Astrocyte (in vitro differentiated cells and primary cell): ENCODE data around the gene ENPEP.

Source experiments
- EZH2 ChIP-seq: IDR thresholded peaks from 2 replicates; pipeline ENCODE4 v1.6.1; 2012; ENCODE audit warnings: mild to moderate bottlenecking, low read length, inconsistent platforms; ENCODE audit not compliant: insufficient read depth
- TF ChIP-seq, protein P1 (sequence below): IDR thresholded peaks from 2 replicates; pipeline ENCODE4 v1.5.1; 2011; ENCODE audit warnings: low read depth, mild to moderate bottlenecking, inconsistent platforms, low read length, moderate library complexity; ENCODE audit not compliant: insufficient read depth

DNA sequence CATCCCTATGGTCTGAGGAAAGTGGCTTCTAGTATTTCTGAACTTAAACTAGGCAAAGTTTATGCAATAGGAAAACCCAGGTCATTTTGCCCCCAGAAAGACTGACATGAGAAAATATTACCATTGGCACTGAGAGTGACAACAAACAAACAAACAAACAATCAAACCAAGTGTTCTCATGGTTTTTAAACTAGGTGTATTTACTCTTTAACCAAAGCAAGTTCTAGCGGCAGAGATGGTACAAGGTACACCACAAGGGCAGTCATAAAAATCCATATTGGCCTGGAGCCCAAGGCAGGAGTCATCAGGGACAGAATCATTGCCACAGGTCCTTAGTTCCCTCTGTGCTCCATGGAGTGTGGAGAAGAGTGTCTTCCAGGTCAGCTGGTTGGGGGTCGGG lies 26.0 kb upstream of the ENPEP start:
- TF ChIP-seq, protein P1, sequence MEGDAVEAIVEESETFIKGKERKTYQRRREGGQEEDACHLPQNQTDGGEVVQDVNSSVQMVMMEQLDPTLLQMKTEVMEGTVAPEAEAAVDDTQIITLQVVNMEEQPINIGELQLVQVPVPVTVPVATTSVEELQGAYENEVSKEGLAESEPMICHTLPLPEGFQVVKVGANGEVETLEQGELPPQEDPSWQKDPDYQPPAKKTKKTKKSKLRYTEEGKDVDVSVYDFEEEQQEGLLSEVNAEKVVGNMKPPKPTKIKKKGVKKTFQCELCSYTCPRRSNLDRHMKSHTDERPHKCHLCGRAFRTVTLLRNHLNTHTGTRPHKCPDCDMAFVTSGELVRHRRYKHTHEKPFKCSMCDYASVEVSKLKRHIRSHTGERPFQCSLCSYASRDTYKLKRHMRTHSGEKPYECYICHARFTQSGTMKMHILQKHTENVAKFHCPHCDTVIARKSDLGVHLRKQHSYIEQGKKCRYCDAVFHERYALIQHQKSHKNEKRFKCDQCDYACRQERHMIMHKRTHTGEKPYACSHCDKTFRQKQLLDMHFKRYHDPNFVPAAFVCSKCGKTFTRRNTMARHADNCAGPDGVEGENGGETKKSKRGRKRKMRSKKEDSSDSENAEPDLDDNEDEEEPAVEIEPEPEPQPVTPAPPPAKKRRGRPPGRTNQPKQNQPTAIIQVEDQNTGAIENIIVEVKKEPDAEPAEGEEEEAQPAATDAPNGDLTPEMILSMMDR = no peak
- no peak for TF ChIP-seq EZH2
